T-helper 1 cell treated with Interleukin-12 subunit alpha and Interleukin-12 subunit beta and Interleukin-4 antibody, amounts not matched to agents 30 ng/mL and 1 ng/mL, for 36 hours (primary cell): ENCODE results near the gene ADAMTS2. TPM values are rescaled to one million over a fixed set of nuclear protein-coding genes. Genes with fewer than 3 reads are reported as not detected.
"Not testable (repeated sequence)": the region's sequence is repeated elsewhere in the genome, so short reads cannot be mapped to it uniquely, and the experiment has no call there.

Source experiments
- intact Hi-C: fragments of 100-400 bp; cut with micrococcal nuclease; formaldehyde crosslinking; loops from one replicate; pipeline ENCODE4 v1.15.1; 2024
- total RNA-seq: library from RNA; stranded (reverse); gene quantifications from 2 replicates; pipeline ENCODE4 v1.2.3, GENCODE V29; 2022

ADAMTS2 gene
- total RNA-seq, 1 donor from 2014 or later = not detected

DNA sequence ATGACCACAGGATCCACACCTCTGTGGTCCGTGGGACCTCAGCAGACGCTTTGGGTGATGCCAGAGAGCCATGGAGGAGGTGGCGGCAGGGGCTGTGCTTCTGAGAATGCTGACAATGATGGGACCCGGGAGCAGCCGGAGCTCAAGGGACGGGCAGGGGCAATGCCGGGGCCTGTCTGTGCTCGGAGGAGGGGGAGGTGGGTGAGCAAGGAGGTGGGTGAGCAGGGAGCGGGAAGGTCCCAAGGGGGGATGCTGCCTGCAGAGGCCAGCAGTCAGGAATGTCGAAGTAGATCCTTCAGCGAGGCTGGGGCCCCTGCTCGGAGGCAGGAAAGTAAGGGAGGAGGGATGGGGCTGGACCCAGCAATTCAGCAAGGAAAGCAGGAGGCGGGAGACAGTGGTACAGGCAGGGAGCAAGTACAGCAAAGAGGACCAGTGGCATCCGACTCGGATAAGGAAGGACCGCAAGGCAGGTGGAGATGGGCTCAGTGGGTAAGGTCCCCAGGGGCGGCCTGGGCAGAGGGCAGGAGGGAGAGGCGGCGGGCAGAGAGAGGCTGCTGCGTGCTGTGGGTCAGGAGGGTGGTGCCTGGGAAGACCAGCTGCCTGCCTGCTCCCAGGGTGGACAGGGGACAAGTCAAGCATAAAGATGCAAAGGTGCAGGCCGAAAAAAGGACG, 49.0 kb downstream of the ADAMTS2 start:
- intact Hi-C loops = no loop called here

DNA sequence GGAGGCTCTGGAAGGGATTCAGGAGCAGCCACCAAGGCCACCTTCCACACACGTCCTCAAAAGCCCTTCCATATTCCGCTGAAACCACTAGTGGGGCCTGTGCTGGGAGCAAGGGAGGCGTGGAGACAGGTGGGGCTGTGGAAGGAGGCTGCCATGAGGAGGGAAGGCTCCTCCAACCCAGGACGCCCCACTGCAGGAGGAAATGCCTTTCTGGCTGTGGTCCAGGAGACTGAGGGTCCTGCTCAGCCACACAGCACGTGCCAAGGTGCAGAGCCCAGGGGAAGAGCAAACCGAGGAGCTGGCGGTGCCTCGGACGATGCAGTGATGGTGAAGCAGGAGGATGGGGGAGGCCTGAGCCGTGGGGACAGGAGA, 49.5 kb downstream of the ADAMTS2 start:
- intact Hi-C loops = no loop called here

DNA sequence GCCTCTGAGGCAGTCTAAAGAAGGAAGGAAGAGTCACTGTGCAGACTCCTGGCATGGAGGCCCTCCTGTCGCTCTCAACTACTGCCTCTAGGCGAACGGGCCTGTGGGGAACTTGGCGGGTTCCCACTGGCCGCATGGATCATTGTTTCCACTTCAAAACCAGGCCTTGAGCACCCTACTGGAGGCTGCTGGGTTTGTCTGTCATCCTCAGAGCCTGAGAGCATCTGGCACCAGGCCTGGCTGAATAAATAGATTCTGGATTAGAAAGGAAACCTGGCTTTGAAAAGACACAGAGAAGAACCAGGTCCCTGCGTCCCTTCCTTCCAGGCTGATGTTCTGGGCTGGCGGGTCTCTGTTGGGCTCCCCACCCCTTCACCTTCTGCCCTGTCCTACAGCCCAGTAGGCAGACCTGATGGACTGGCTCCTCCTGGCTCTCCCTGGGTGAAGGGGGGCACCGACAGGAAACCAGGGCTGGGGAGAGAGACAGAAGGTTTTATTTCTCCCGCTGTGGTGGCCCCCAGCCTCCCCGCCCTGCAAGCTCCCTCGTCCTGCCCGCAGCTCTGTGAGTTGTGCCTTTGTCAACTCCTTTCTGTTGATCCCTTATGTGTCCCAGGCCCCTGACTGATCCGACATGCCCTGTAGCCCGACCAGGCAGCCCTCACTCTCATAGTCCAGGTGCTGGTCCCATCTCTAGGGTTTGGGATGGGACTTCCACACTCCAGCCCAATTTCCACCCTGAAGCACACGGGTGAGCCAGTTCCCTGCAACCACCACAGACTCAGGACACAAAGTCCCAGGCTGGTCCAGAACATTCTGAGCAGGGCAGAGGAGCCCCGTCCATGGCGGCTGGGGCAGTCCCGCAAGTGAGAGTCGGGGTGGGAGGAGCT, 50.1 kb downstream of the ADAMTS2 start:
- intact Hi-C loops = no loop called here

DNA sequence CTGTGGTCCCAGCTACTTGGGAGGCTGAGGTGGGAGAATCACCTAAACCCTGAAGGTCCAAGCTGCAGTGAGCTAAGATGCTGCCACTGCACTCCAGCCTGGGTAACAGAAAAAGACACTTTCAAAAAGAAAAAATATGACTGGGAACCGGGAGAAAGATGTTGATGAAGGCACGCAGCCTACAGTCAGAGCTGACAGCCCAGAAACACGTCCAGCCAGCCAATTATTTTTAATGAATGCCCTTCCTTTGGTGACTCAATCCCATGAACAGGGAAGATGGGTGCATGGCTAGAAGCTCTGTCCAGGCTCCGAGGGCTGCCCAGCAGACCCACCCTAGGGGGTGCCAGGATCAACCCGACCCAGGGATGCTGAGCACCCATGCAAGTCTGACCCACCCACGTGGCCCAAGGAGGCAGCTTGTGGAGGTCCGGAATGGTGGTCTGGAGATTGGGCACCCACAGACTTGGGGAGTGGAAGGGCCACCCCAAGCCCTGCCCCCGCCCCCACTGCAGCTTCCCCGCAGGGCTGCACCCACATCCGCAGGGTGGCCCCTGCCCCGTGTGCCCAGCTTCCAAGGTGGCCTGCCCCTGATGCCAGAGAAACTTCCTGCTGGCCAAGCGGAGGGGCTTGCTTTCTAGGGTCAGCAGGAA, 51.0 kb downstream of the ADAMTS2 start:
- intact Hi-C loops = no loop called here

DNA sequence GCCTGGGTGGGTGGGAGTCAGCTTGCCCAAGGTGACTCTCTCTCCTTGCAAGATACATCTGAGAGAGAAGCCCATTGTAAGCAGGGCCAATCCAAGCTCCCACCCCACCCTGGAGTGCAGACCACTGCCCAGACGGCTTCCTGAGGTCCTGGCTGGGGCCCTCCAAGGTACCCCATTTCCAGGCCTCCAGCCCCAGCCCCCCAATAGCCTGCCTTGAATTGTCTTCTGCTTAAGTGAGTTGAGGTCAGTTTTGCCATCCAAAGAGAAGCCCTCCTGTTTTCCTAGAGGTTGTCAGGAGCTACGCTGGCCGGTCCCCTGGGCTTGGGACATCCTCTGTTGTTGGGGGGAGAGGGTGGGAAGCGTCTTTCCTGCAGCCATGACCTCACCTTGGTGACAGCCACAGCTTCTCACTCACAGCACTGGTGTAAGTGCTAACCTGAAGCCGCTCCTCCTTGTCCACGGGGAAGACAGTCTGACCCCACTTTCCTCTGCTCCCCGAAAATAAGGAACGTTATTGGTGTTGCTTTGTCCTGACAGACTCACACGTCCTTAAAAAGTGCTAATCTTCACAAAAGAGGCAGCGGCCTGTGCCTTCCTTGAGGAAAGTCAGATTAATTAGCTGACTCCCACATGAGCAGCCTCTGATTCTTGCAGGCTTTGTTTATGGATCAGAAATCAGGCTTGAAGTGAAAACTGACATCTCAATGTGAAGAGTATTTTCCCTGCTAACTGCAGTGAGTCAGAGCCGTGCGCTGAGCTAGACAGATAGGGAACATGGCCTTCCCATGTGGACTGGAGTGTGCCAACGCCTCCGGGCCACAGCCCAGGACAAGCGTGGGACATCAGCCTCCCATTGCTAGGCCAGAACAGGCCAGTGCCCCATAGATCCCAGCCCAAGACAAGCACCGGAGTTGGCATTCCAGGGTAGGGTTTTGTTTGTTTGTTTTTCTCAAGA, 52.3 kb downstream of the ADAMTS2 start:
- intact Hi-C loops = no loop called here

DNA sequence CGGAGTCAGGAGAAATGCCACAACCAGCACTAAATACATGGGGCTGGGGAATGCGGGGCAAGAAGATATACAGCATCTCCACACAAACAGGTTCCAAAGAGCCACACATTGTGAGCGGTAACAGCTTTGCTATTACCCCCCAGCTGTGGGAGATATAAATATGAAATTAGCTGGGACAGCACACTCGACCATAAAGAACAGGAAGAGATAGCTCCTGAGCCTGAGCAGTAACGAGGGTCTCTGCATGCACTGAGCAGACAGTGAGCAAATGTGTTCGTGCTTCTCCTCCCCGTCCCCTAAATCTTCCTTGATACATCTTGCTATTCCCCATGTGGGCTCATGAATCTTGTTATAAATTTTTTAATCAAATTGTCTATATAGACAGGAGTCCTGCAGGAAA, 53.1 kb downstream of the ADAMTS2 start:
- intact Hi-C loops = no loop called here

DNA sequence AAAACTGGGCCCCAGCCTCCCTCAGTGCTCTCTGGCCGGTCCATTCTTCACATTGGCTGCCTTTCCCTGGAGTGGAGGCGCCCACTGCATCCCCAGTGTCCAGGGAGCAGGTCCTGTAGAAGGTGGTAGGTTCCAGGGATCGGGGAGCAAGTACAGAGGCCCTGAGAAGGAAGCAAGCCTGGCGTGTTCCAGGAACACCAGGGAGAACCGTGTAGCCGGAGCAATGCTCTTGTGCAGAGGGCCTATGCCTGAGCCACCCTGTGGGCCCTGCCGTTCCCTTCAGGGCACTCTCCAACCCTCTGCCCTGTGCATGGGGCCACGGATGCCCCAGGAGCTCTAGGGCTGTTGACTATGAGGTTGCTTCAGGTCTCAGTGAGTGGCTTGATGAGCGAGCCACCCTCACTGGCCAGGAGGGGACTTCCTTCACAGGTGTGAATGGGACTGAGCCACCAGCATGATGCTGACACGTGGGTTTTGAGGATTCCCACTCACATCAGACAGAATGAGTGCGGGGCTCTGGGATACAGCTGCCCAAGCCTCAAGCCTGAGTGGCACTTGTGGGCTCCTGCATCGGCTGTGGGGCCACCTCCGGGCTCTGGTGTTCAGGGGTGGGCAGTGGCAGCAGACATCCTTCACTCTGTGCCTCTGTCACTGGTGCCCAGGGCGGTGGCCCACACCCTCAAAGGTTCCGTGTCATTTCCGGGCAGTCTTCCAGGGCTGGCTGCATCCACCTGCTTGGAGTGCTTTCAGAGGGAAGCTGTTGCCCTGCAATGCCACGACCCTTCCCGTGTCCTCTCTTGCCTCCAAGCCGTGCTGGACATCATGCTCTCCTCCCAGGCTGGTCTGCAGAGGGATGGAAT, 54.4 kb downstream of the ADAMTS2 start:
- intact Hi-C loops = no loop called here

DNA sequence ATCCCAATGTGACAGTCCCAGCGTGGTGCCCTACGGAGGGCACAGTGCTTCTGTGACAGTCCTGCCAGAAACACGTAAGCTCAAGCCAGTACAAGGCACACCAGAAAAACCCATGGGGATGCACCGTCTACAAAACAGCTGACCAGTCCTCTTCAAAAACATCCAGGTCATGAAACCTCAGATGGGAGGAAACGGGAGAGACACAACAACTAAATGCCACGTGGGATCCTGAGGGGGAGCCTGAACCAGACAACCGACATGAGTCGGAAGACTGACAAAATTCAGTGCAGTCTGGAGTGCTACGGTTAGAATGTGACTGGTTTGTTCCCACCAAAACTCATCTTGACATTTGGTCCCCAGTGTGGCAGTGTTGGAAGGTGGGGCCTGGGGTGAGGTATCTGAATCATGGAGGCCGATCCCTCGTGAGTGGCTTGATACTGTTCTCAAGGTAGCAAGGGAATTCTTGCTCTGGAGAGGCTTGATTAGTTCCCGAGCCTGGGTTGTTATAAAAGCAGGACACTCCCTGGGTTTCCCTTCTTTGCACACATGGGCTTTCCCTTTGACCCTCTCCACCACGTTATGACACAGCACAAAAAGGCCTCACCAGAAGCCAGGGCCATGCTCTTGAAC, 55.4 kb downstream of the ADAMTS2 start:
- intact Hi-C loops = no loop called here

DNA sequence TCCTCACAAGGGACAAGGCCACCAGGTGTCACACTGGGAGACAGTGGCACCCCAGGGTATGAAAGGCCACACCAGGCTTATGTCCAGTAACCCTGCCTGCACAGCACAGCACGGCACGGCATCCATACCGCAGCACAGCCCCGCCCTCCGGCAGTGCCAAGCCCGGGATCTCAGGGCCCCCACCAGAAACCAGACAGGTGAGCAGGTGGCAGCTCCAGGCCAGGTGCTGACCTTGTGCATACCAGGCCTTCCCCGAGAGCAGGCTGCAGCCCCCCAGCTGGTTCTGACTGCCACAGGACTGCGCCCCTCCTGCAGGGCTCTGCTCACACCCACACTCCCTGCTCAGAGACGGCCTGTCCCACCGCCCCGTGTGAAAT, 56.5 kb downstream of the ADAMTS2 start:
- intact Hi-C loops = no loop called here

DNA sequence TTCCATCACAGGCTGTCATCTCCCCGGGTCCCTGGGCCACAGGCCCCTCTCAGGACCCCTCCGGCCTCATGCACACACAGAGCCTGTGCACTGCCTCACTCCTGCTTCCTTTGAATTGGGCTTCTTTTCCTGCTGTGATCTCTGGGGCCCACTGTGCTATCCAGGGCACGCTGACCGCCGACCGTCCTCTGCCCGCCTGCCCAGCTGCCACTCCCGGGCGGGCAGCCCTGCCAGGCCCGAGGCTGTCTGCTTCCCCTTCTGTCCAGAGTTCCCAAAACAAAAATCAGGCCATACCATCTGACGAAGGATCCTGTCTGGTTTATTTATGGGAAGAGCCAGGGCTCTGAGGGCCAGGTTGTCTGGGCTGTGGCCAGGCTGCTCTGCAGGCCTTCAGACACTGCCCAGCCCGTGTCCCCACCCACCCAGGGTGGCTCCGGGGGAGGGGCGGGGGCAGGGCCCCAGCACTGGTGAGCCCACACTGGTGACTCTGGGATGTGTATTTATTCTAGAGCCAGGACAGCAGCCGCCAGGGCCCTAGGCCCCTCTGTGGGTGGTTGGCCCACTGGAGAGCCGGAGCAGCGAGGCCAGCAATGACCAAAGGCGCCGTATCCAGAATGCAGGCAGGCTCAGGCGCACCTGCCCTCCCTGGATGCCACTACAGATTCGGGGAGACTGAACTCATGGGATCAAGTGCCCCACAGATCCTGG, 57.0 kb downstream of the ADAMTS2 start:
- intact Hi-C loops = no loop called here

DNA sequence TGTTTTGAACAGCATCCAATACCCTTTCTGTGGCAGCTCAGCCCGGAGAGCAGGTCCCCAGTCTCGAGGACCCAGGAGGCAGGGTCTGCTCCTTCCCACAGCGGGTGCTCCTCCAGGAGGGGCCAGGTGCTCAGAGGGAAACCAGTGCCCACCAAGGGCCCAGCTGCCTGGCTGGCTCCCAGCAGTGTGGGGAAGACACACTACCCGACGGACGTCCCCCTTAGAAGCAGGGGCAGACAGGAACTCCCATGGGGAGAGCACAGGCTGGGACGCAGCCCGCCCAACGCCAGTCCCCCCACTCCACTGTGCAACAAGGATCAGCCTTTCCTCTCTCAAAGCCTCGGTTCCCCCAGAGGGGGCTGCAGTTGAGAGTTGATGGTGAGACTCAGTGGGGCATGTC, 57.6 kb downstream of the ADAMTS2 start:
- intact Hi-C loops = no loop called here

DNA sequence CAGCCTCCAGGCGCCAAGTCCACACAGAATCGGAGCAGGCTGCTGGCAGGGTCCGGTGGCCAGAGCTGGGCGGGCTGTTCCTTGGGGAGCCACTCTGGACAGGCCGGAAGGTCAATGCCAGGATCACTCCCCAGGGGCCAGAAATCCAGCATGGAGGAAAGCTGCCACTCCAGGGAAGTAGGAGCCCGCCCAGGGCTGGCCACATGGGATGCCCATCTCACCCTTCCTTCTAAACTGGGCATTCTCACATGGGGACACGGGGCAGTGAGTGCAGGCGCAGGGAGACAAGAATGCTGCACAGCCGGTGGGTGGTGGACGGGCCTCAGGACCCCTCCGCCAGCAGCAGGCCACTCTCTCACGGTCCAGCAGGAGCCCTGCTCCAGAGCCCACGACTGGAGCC, 58.2 kb downstream of the ADAMTS2 start:
- intact Hi-C loops = no loop called here

DNA sequence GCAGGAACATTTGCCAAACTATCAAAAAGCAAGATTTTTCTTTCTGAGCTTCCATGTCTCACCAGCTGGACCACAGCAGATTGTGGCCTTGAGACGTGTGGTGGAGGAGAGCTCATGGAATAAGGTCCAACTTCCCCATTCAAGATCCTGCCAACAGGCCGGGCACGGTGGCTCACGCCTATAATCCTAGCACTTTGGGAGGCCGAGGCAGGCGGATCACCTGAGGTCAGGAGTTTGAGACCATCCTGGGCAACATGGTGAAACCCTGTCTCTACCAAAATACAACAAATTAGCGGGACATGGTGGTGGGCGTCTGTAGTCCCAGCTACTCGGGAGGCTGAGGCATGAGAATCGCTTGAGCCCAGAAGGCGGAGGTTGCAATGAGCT, 59.5 kb downstream of the ADAMTS2 start:
- intact Hi-C loops = not testable (repeated sequence)

DNA sequence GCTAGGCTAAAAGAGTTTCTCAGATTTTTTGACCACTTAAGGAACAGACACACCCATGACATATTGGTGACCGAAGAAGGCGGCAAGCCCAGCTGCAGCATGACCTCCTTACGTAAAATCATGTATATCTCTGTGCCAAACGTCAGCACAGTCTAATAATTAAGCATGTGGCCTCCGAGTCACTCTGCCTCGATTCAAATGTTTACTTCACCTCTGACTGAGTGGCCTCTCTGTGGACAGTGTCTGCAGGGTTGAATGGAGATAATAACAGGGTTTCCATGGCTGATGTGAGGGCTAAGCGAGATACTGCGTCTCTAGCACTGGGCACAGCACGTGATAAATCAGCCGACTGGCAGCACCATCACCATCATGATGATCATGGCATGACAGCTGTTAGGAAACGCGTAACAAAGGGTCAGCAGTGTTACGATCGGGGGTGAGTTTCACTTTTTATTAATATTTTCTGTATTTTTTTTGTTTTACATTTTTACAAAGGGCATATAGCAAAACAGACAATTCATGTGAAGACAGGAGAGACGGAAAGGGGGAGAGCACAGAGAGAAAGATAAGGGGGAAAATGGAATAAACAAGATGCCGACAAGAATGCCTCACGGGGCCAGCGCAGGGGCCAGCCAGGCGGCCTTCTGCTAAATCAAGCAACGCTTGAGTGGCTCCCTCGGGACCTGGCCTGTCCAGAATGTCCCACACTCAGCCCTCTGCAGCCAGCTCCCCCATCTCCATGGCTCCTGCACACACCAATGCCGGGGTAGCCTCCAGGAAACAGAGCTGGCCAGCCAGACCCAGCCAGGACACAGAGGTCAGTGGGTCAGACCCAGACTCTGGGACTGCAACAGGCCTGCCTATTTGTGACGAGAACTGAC, 60.3 kb downstream of the ADAMTS2 start:
- intact Hi-C loops = no loop called here

DNA sequence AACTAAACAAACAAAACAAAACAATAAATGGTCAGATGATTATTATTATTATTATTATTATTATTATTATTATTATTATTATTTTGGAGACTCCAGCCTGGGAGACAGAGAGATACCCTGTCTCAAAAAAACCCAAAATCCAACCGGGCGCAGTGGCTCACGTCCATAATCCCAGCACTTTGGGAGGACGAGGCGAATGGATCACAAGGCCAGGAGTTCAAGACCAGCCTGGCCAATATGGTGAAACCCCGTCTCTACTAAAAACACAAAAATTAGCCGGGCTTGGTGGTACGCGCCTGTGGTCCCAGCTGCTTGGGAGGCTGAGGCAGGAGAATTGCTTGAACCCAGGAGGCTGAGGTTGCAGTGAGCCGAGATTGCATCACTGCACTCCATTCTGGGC, 61.4 kb downstream of the ADAMTS2 start:
- intact Hi-C loops = not testable (repeated sequence)

DNA sequence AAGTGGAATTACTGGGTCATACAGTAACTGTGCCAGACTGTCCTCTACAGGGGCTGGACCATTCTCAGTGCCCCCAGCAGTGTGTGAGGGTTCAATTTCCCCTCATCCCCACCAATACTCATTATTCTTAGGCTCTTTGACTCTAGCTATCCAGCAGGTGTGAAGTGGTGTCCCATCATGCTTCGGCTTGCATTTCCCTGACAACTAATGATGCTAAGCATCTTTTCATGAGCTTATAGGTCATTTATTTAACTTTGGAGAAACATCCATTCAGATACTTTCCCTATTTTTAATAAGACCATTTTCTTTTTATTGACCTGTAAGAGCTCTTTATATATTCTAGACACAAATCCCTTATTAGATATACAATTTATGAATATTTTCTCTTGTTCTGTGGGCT, 63.6 kb downstream of the ADAMTS2 start:
- intact Hi-C loops = no loop called here

DNA sequence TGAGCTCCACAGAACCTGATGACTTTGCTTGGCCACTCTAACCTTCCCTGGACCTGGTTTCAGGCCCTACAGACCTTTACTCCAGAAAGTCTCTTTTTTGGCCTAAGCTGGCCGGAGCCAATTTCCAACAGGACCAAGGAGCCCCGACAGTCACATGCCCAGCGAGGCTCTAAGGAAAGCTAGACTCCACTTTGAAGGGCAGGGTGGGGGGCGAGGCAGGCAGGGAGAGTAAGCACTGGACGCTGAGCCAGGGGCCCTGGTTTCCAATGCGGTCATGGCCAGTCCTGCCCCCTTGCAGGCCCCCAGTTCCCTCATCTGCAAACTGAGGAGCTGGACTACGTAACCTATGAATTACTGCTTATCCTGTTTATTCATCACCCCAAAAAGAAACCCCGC, 65.2 kb downstream of the ADAMTS2 start:
- intact Hi-C loops = no loop called here

DNA sequence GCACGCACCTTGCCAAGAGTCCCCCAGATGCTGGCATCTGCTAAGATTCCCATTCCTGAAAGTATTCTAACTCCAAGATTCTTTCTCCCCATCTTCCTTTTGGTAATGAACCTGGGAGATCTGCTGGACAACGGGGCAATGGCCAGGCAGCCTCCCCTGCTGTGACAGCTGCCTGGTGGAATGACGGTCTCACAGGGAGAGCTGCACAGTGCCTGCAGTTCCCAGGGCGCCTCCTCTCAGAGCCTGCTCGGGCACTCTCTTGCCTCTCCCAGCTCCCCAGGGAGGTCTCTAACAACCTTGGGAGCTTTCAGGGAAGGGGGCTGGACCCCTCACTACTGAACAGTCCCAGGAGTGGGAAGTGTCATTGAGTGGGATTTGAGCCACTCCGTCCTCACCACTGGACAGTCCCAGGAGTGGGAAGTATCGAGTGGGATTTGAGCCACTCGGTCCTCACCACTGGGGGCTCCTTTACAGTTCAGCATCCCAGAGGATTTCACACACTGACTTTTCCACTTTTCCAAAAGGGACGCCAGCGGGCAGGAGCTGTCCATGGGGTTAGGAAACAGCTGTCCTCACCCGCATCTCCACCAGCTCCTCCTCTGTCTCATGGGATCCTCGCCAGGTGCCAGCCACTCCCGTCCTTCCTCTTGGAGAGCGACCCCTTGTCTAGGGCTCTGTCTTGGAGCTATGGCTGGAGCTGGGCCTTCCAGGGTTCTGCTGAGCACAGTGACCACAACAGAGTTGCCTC, 65.7 kb downstream of the ADAMTS2 start:
- intact Hi-C loops = no loop called here
